Adrenal gland (tissue), 12 donors: ENCODE measurements around the gene TGOLN2. TPM values are rescaled to one million over a fixed set of nuclear protein-coding genes. Genes with fewer than 3 reads are reported as not detected.
A peak's percentile ranks its signal among the peaks of the same experiment; 100 is the strongest.

ENCODE experiments used
- DNase-seq, 7 donors: peaks; one replicate each; pipeline ENCODE4 v3.0.0-alpha.2; 2019 to 2020
- H3K27ac ChIP-seq, 5 donors: fragments of 200-600 bp; sonication (generic) in 4 of 5; 1 replicate in 3 of 5; 2 replicates in 2 of 5; pipeline versions ENCODE4 v1.5.1 to v1.8.0; 2016 to 2020; ENCODE audit warnings: mild to moderate bottlenecking in 1 of 5
- H3K27me3 ChIP-seq: fragments of 200-600 bp; 2 replicates; pipeline ENCODE4 v1.8.0; 2021
- H3K36me3 ChIP-seq, 2 donors: fragments of 200-600 bp; replicated peaks in 1 of 2; 1 replicate in 1 of 2; 2 replicates in 1 of 2; pipeline versions ENCODE4 v1.5.1 to v1.8.0; 2018 to 2022
- H3K4me1 ChIP-seq, 2 donors: fragments of 200-600 bp; replicated peaks in 1 of 2; 1 replicate in 1 of 2; 2 replicates in 1 of 2; pipeline versions ENCODE4 v1.5.1 to v1.8.0; 2018 to 2021
- H3K4me3 ChIP-seq, 4 donors: fragments of 200-600 bp; sonication (generic) in 3 of 4; one replicate each; pipeline ENCODE4 v1.5.1; 2016 to 2018
- H3K9me3 ChIP-seq, 3 donors: fragments of 200-600 bp; sonication (generic) in 1 of 3; replicated peaks in 1 of 3; 1 replicate in 2 of 3; 2 replicates in 1 of 3; pipeline versions ENCODE4 v1.5.1 to v1.8.0; 2016 to 2021
- POLR2A ChIP-seq, 2 donors: fragments of 450-650 bp; IDR thresholded peaks; one replicate each; pipeline ENCODE4 v1.6.1; 2017; ENCODE audit warnings: antibody characterized with exemption in 2 of 2, mild to moderate bottlenecking in 2 of 2, moderate library complexity in 1 of 2
- WGBS, 4 donors: extraction: QIAGEN DNeasy Blood & Tissue Kit in 2 of 4; methylation state at CpG; one replicate each; pipeline versions ENCODE4 v1.1.5 to v1.1.7; 2013 to 2017; 5-methylcytosine and 5-hydroxymethylcytosine counted together
- intact Hi-C, 2 donors: fragments of 100-400 bp; cut with DNase I; formaldehyde crosslinking; loops; one replicate each; pipeline versions ENCODE4 v1.14.1 to v1.15.0; 2022 to 2023
- polyA plus RNA-seq, 3 donors: library from polyadenylated mRNA; stranded (reverse); fragments of 200-250 nt in 2 of 3; fragments of 350-450 nt in 1 of 3; fragmentation: Illumina TruSeq in 1 of 3; extraction: RNeasy Lipid Tissue Mini Kit (QIAGEN cat#74804) in 1 of 3; gene quantifications; one replicate each; pipeline ENCODE4 v1.2.3, GENCODE V29; 2013 to 2014
- total RNA-seq, 9 donors: library from RNA; depleted of rRNA in 4 of 9; stranded (reverse); fragments of >200 nt in 4 of 9; fragments of 120-200 nt in 1 of 9; fragmentation: NEBNext Ultra II Directional in 1 of 9; extraction: Animal tissue kit (Norgen Biotek cat#: 25700) in 1 of 9; gene quantifications; one replicate each; pipeline versions ENCODE4 v1.1.0 to v1.2.4, GENCODE V29; 2013 to 2023
- TF ChIP-seq, protein P1 (sequence below), 6 experiments: fragments of 450-650 bp in 4 of 6; fragments of 200-600 bp in 2 of 6; sonication (generic) in 1 of 6; IDR thresholded peaks; 1 replicate in 5 of 6; 2 replicates in 1 of 6; pipeline versions ENCODE4 v1.5.1 to v1.8.0; 2016 to 2021; ENCODE audit warnings: antibody characterized with exemption in 6 of 6, mild to moderate bottlenecking in 2 of 6, moderate library complexity in 1 of 6
- donor health status: healthy with polysubstance abuse.
- donor health status: Bipolar disorder and iron deficiency.
- donor health status: DM: yes; HTN: yes; CAD: no.
- donor health status: DM: no; HTN: no; CAD: no.
- donor health status: DM: no; HTN: no; CAD: no.
- donor health status: DM: yes; HTN: yes; CAD: no.

TGOLN2 gene
- total and polyA plus RNA-seq, 12 donors: 14.8 to 186 (median 140) TPM

DNA sequence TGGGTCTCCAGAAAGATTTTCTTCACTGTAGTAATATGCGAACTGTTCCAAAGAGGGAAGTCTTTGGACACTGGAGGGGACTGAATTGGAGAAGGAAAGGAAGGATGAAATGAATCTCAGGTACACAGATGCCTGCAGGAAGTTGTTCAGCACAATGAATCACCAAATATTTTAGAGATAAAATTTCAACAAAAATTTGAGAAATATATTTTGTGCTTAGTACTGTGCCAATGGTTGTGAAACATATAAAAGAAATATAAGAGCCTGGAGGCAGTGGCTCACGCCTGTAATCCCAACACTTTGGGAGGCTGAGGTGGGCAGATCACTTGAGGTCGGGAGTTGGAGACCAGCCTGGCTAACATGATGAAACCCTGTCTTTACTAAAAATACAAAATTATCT lies 29.9 kb upstream of the TGOLN2 start:
- Histone ChIP-seq H3K4me1 (peaks cover 19 to 45% of the 10 kb centered on the region in 2 donors), H3K27ac (no peak overlapping the region)
- 86 to 92% (median 89%) methylated on average over 3 of the region's 3 CpGs for WGBS, 4 donors

DNA sequence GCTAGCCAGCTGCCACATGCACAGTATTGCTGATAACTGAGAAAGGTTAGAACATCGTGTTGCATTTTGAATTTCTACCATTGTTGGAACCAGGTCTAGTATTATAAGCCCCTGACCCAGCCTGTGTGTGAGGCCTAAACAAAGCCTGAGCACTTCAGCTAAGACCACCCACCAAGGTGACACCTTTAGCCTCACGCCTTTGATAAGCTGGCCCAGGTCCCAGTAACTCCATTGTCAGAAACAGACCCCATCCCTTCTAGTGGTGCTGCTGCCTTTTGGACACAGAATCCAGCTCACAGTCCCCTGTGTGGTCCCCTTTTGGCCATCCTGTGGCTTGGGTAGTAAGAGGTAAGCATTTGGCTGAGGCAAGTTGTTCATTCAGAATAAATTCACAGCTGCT lies 28.4 kb upstream of the TGOLN2 start:
- no peak for DNase-seq
- H3K27ac ChIP-seq: no peak overlapping the region
- peaks cover 0 to 21% of the 10 kb centered on the region in 2 donors for H3K36me3 ChIP-seq
- H3K9me3 ChIP-seq: no peaks in the 10 kb centered on the region
- peaks cover 24 to 53% of the 10 kb centered on the region in 2 donors for H3K4me1 ChIP-seq
- no peak for TF ChIP-seq POLR2A (IDR thresholded peaks at IDR 0.05)
- TF ChIP-seq, protein P1, sequence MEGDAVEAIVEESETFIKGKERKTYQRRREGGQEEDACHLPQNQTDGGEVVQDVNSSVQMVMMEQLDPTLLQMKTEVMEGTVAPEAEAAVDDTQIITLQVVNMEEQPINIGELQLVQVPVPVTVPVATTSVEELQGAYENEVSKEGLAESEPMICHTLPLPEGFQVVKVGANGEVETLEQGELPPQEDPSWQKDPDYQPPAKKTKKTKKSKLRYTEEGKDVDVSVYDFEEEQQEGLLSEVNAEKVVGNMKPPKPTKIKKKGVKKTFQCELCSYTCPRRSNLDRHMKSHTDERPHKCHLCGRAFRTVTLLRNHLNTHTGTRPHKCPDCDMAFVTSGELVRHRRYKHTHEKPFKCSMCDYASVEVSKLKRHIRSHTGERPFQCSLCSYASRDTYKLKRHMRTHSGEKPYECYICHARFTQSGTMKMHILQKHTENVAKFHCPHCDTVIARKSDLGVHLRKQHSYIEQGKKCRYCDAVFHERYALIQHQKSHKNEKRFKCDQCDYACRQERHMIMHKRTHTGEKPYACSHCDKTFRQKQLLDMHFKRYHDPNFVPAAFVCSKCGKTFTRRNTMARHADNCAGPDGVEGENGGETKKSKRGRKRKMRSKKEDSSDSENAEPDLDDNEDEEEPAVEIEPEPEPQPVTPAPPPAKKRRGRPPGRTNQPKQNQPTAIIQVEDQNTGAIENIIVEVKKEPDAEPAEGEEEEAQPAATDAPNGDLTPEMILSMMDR (IDR thresholded peaks at IDR 0.05): no peak
- no peak overlapping the region for H3K4me3 ChIP-seq
- WGBS, 4 donors: 75 to 94% (median 86%) methylated on average over 1 to 2 of the region's 2 CpGs
- H3K27me3 ChIP-seq: no peaks in the 10 kb centered on the region
- intact Hi-C loops: no loop called here

More for the DNA sequence above, 29.9 kb upstream of the TGOLN2 start:
- no peak for TF ChIP-seq POLR2A (IDR thresholded peaks at IDR 0.05)
- TF ChIP-seq, protein P1 (IDR thresholded peaks at IDR 0.05): no peak
- no peak for DNase-seq
- no peaks in the 10 kb centered on the region for H3K27me3 ChIP-seq
- intact Hi-C loops: no loop called here
- H3K4me3 ChIP-seq: no peak overlapping the region
- H3K36me3 ChIP-seq: peaks cover 0 to 27% of the 10 kb centered on the region in 2 donors
- no peaks in the 10 kb centered on the region for H3K9me3 ChIP-seq

DNA sequence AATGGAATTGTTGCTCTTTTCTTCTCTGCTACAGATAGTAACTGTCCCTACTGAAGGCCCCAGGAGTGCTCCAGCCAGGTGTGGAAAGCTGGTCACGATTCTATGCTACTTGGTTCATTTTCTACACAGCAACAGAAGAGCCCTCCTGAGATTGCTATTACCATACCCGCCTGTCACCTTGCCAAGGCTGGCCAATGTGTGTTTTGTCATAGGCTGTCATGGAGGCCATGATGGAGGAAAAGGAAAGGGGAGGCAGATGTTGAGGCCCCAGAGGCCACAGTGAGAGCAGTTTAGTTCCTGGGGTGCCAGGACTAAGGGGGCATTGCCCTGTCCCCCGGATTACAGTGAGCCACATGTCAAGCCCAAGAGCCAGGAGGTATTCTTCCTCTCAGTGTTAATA lies 27.7 kb upstream of the TGOLN2 start:
- no peak for TF ChIP-seq POLR2A (IDR thresholded peaks at IDR 0.05)
- TF ChIP-seq, protein P1 (IDR thresholded peaks at IDR 0.05): no peak
- H3K36me3 ChIP-seq: peaks cover 0 to 28% of the 10 kb centered on the region in 2 donors
- H3K27me3 ChIP-seq: no peaks in the 10 kb centered on the region
- peak overlapping the region in 2 of 4 donors; percentile 88 to 99 for H3K4me3 ChIP-seq
- H3K4me1 ChIP-seq: peaks cover 24 to 53% of the 10 kb centered on the region in 2 donors
- H3K27ac ChIP-seq: no peak overlapping the region
- H3K9me3 ChIP-seq: no peaks in the 10 kb centered on the region
- intact Hi-C loops: no loop called here
- 67 to 79% (median 74%) methylated on average over 2 to 3 of the region's 3 CpGs for whole genome bisulfite sequencing, 4 donors
- peak in 1 of 7 donors; percentile 27 for DNase-seq

DNA sequence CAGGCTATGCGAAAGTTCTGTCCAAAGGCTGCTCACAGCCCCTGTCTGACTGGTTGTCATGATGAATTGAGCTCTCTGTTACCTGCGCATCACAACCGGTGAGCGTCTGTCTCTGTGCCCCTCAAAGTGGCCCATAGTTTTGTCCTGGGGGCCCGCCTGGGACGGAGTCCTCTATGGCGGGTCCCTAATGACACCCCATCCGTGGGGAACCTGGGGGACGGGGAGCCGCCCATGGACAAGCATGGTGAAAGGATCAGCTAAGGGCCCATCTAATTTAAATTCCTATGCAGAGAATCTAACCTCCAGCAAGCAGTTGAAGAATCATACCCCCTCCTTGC lies 27.3 kb upstream of the TGOLN2 start:
- H3K36me3 ChIP-seq: peaks cover 0 to 32% of the 10 kb centered on the region in 2 donors
- 7 to 14% (median 10%) methylated on average over 6 to 10 of the region's 10 CpGs for WGBS, 4 donors
- H3K27me3 ChIP-seq: no peaks in the 10 kb centered on the region
- no peaks in the 10 kb centered on the region for H3K9me3 ChIP-seq
- TF ChIP-seq, protein P1 (IDR thresholded peaks at IDR 0.05): no peak
- no peak for TF ChIP-seq POLR2A (IDR thresholded peaks at IDR 0.05)
- intact Hi-C loops: no loop called here
- H3K27ac ChIP-seq: peak overlapping the region; percentile 65 to 93 (median 77)
- H3K4me1 ChIP-seq: peaks cover 24 to 53% of the 10 kb centered on the region in 2 donors
- peak overlapping the region; percentile 81 to 99 (median 92) for H3K4me3 ChIP-seq
- no peak for DNase-seq
